Sigmoid colon (tissue), 7 donors: Measurements from ENCODE around the gene CALML3. TPM values are rescaled to one million over a fixed set of nuclear protein-coding genes. Genes with fewer than 3 reads are reported as not detected.

Source experiments
- DNase-seq: peaks from one replicate; pipeline ENCODE4 v3.0.0-alpha.2; 2019
- H3K27ac ChIP-seq, 4 donors: fragments of 200-600 bp; sonication (generic); one replicate each; pipeline ENCODE4 v1.5.1; 2016 to 2019; ENCODE audit warnings: mild to moderate bottlenecking in 1 of 4
- H3K27me3 ChIP-seq, 3 donors: fragments of 200-600 bp; sonication (generic); one replicate each; pipeline ENCODE4 v1.5.1; 2019; ENCODE audit warnings: mild to moderate bottlenecking in 1 of 3
- H3K36me3 ChIP-seq, 4 donors: fragments of 200-600 bp; sonication (generic); one replicate each; pipeline ENCODE4 v1.5.1; 2016 to 2019
- H3K4me1 ChIP-seq, 4 donors: fragments of 200-600 bp; sonication (generic); one replicate each; pipeline ENCODE4 v1.5.1; 2017 to 2019
- H3K4me3 ChIP-seq, 4 donors: fragments of 200-600 bp; sonication (generic); one replicate each; pipeline ENCODE4 v1.5.1; 2017 to 2019; ENCODE audit warnings: mild to moderate bottlenecking in 2 of 4, moderate library complexity in 1 of 4
- H3K9me3 ChIP-seq, 4 donors: fragments of 200-600 bp in 3 of 4; sonication (generic) in 3 of 4; one replicate each; pipeline versions ENCODE4 v1.5.1 to v1.6.1; 2013 to 2019
- CTCF ChIP-seq, 4 experiments: fragments of 450-650 bp in 3 of 4; fragments of 200-600 bp in 1 of 4; IDR thresholded peaks; one replicate each; pipeline ENCODE4 v1.5.1; 2016 to 2019; ENCODE audit warnings: antibody characterized with exemption in 4 of 4, mild to moderate bottlenecking in 3 of 4, moderate library complexity in 2 of 4
- EP300 ChIP-seq, 4 donors: sonication (generic); formaldehyde crosslinking; IDR thresholded peaks; one replicate each; pipeline ENCODE4 v1.6.1; 2017; ENCODE audit warnings: antibody characterized with exemption in 4 of 4
- POLR2A ChIP-seq, 2 donors: fragments of 450-650 bp; IDR thresholded peaks; one replicate each; pipeline ENCODE4 v1.6.1; 2016; ENCODE audit warnings: antibody characterized with exemption in 2 of 2, mild to moderate bottlenecking in 2 of 2, moderate library complexity in 2 of 2
- POLR2AphosphoS5 ChIP-seq, 4 donors: sonication (generic); formaldehyde crosslinking; IDR thresholded peaks; one replicate each; pipeline ENCODE4 v1.6.1; 2017; ENCODE audit warnings: antibody characterized with exemption in 4 of 4
- WGBS, 2 donors: extraction: QIAGEN DNeasy Blood & Tissue Kit; methylation state at CpG; one replicate each; pipeline ENCODE4 v1.1.7; 2013; 5-methylcytosine and 5-hydroxymethylcytosine counted together
- intact Hi-C: fragments of 100-400 bp; cut with DNase I; formaldehyde crosslinking; loops from one replicate; pipeline ENCODE4 v1.15.1; 2023
- polyA plus RNA-seq, 3 donors: library from polyadenylated mRNA; stranded (reverse); fragments of 200-250 nt; gene quantifications; one replicate each; pipeline ENCODE4 v1.2.3, GENCODE V29; 2013
- total RNA-seq, 4 donors: library from RNA; depleted of rRNA; stranded (reverse); fragments of >200 nt; gene quantifications; one replicate each; pipeline ENCODE4 v1.1.0, GENCODE V29; 2016
- donor health status: healthy with polysubstance abuse.
- donor health status: Bipolar disorder and iron deficiency.
- donor health status: healthy.

Gene CALML3
- total and polyA plus RNA-seq, 7 donors = 0.15 TPM; not detected in 6

- intact Hi-C loops = no loop called here
- Histone ChIP-seq H3K9me3 (no peaks in the 10 kb centered on the region), H3K4me3 (no peak overlapping the region), H3K36me3 (no peaks in the 10 kb centered on the region), H3K4me1 (no peaks in the 10 kb centered on the region), H3K27ac (no peak overlapping the region), H3K27me3 (no peaks in the 10 kb centered on the region)
- WGBS, 2 donors = 94 to 95% methylated on average over 61 of the region's 61 CpGs
- TF ChIP-seq EP300 (IDR thresholded peaks at IDR 0.05) = no peak
- no peak for TF ChIP-seq POLR2A (IDR thresholded peaks at IDR 0.05)
- no peak for TF ChIP-seq POLR2AphosphoS5 (IDR thresholded peaks at IDR 0.05)
- no peak for TF ChIP-seq CTCF (IDR thresholded peaks at IDR 0.05)
- peak; percentile 61 for DNase-seq
Measured at GRCh38 chr10:5498791-5499492, 25.8 kb upstream of the CALML3 start.

GRCh38 chr10:5499493-5500140, 25.1 kb upstream of the CALML3 start, which contains the start of gene CALML5:
TSS of gene CALML5 (minus strand) at chr10:5499570. CDS start at chr10:5499438, 132 bp downstream.
- DNase-seq = peak; percentile 46
- 77 to 89% methylated on average over 10 of the region's 10 CpGs for WGBS, 2 donors
- intact Hi-C loops = no loop called here

GRCh38 chr10:5500162-5500670, 24.5 kb upstream of the CALML3 start:
- TF ChIP-seq CTCF (IDR thresholded peaks at IDR 0.05) (no peak), POLR2AphosphoS5 (IDR thresholded peaks at IDR 0.05) (no peak), EP300 (IDR thresholded peaks at IDR 0.05) (no peak), POLR2A (IDR thresholded peaks at IDR 0.05) (no peak)
- WGBS, 2 donors = 94% methylated on average over 7 of the region's 7 CpGs
- intact Hi-C loops = no loop called here

More at GRCh38 chr10:5499493-5500140, 25.1 kb upstream of the CALML3 start, which contains the start of gene CALML5:
- no peak for TF ChIP-seq CTCF (IDR thresholded peaks at IDR 0.05)
- no peak for TF ChIP-seq POLR2A (IDR thresholded peaks at IDR 0.05)
- TF ChIP-seq POLR2AphosphoS5 (IDR thresholded peaks at IDR 0.05) = no peak
- TF ChIP-seq EP300 (IDR thresholded peaks at IDR 0.05) = no peak
- no peaks in the 10 kb centered on the region for H3K36me3 ChIP-seq
- no peaks in the 10 kb centered on the region for H3K4me1 ChIP-seq
- no peak within 1 kb of the TSS for H3K4me3 ChIP-seq
- no peaks in the 10 kb centered on the region for H3K9me3 ChIP-seq
- no peaks in the 10 kb centered on the region for H3K27me3 ChIP-seq
- no peak within 1 kb of the TSS for H3K27ac ChIP-seq

GRCh38 chr10:5500910-5501309, 23.9 kb upstream of the CALML3 start:
- 65 to 82% methylated on average over 5 of the region's 5 CpGs for WGBS, 2 donors
- no peak overlapping the region for H3K27ac ChIP-seq
- peaks cover 0 to 2% (median 0%) of the 10 kb centered on the region in 4 donors for H3K4me1 ChIP-seq
- no peaks in the 10 kb centered on the region for H3K27me3 ChIP-seq
- H3K4me3 ChIP-seq = no peak overlapping the region
- TF ChIP-seq POLR2A (IDR thresholded peaks at IDR 0.05) (no peak), POLR2AphosphoS5 (IDR thresholded peaks at IDR 0.05) (no peak), EP300 (IDR thresholded peaks at IDR 0.05) (no peak), CTCF (IDR thresholded peaks at IDR 0.05) (no peak)
- intact Hi-C loops = no loop called here
- no peaks in the 10 kb centered on the region for H3K36me3 ChIP-seq
- peak; percentile 24 for DNase-seq
- no peaks in the 10 kb centered on the region for H3K9me3 ChIP-seq

More at GRCh38 chr10:5500162-5500670, 24.5 kb upstream of the CALML3 start:
- H3K4me3 ChIP-seq = no peak overlapping the region
- H3K27me3 ChIP-seq = no peaks in the 10 kb centered on the region
- no peaks in the 10 kb centered on the region for H3K4me1 ChIP-seq
- no peaks in the 10 kb centered on the region for H3K9me3 ChIP-seq
- H3K36me3 ChIP-seq = no peaks in the 10 kb centered on the region
- no peak overlapping the region for H3K27ac ChIP-seq
- DNase-seq = peak; percentile 24
